Activated naive CD4-positive, alpha-beta T cell treated with anti-CD3 and anti-CD28 coated beads, Interleukin-2, amount 50 U/mL, for 24 hours (primary cell): Measurements from ENCODE around the gene NRP2.

Source experiments
- H3K27ac Mint-ChIP-seq: one replicate; pipeline ENCODE4 v1.8.0; 2021; ENCODE audit warnings: mild to moderate bottlenecking, mixed read lengths
- H3K27me3 Mint-ChIP-seq: one replicate; pipeline ENCODE4 v1.8.0; 2021; ENCODE audit warnings: mixed read lengths
- H3K36me3 Mint-ChIP-seq: one replicate; pipeline ENCODE4 v1.8.0; 2021; ENCODE audit warnings: mixed read lengths
- H3K4me1 Mint-ChIP-seq: one replicate; pipeline ENCODE4 v1.8.0; 2021; ENCODE audit warnings: mixed read lengths
- H3K4me3 Mint-ChIP-seq: one replicate; pipeline ENCODE4 v1.8.0; 2021; ENCODE audit warnings: mild to moderate bottlenecking, mixed read lengths
- H3K9me3 Mint-ChIP-seq: one replicate; pipeline ENCODE4 v1.8.0; 2021; ENCODE audit warnings: mixed read lengths

NRP2 gene

GRCh38 chr2:205723179-205723578, 40.9 kb downstream of the NRP2 start:
- Mint-ChIP-seq H3K9me3 (no peaks in the 10 kb centered on the region), H3K27me3 (no peaks in the 10 kb centered on the region), H3K4me3 (no peak overlapping the region), H3K4me1 (peaks cover 3% of the 10 kb centered on the region), H3K36me3 (no peaks in the 10 kb centered on the region), H3K27ac (no peak overlapping the region)

- Mint-ChIP-seq H3K9me3 (no peaks in the 10 kb centered on the region), H3K4me1 (peaks cover 3% of the 10 kb centered on the region), H3K4me3 (no peak overlapping the region), H3K27me3 (no peaks in the 10 kb centered on the region), H3K27ac (no peak overlapping the region), H3K36me3 (no peaks in the 10 kb centered on the region)
Observed at GRCh38 chr2:205725059-205725458, 42.8 kb downstream of the NRP2 start.

- H3K4me3 Mint-ChIP-seq, result no peak overlapping the region
- H3K27me3 Mint-ChIP-seq, result no peaks in the 10 kb centered on the region
- peaks cover 3% of the 10 kb centered on the region for H3K4me1 Mint-ChIP-seq
Observed at GRCh38 chr2:205726506-205726905, 44.2 kb downstream of the NRP2 start.

GRCh38 chr2:205727174-205727573, 44.9 kb downstream of the NRP2 start:
- Mint-ChIP-seq H3K4me3 (no peak overlapping the region), H3K9me3 (no peaks in the 10 kb centered on the region), H3K27me3 (no peaks in the 10 kb centered on the region), H3K4me1 (peaks cover 3% of the 10 kb centered on the region), H3K36me3 (no peaks in the 10 kb centered on the region), H3K27ac (no peak overlapping the region)

More at GRCh38 chr2:205726506-205726905, 44.2 kb downstream of the NRP2 start:
- Mint-ChIP-seq H3K27ac (no peak overlapping the region), H3K36me3 (no peaks in the 10 kb centered on the region), H3K9me3 (no peaks in the 10 kb centered on the region)

GRCh38 chr2:205728366-205728765, 46.1 kb downstream of the NRP2 start:
- Mint-ChIP-seq H3K4me1 (peaks cover 2% of the 10 kb centered on the region), H3K27ac (no peak overlapping the region), H3K4me3 (no peak overlapping the region), H3K36me3 (no peaks in the 10 kb centered on the region), H3K9me3 (no peaks in the 10 kb centered on the region), H3K27me3 (no peaks in the 10 kb centered on the region)

- H3K36me3 Mint-ChIP-seq, result no peaks in the 10 kb centered on the region
- no peak overlapping the region for H3K4me3 Mint-ChIP-seq
- H3K27me3 Mint-ChIP-seq, result no peaks in the 10 kb centered on the region
- H3K27ac Mint-ChIP-seq, result no peak overlapping the region
- no peaks in the 10 kb centered on the region for H3K9me3 Mint-ChIP-seq
- no peaks in the 10 kb centered on the region for H3K4me1 Mint-ChIP-seq
Observed at GRCh38 chr2:205730191-205730590, 47.9 kb downstream of the NRP2 start.

GRCh38 chr2:205730701-205731582, 48.6 kb downstream of the NRP2 start:
- no peaks in the 10 kb centered on the region for H3K4me1 Mint-ChIP-seq
- no peaks in the 10 kb centered on the region for H3K27me3 Mint-ChIP-seq
- H3K9me3 Mint-ChIP-seq, result no peaks in the 10 kb centered on the region
- no peak overlapping the region for H3K27ac Mint-ChIP-seq
- H3K36me3 Mint-ChIP-seq, result no peaks in the 10 kb centered on the region
- no peak overlapping the region for H3K4me3 Mint-ChIP-seq

- no peak overlapping the region for H3K27ac Mint-ChIP-seq
- no peaks in the 10 kb centered on the region for H3K4me1 Mint-ChIP-seq
- no peaks in the 10 kb centered on the region for H3K27me3 Mint-ChIP-seq
- no peak overlapping the region for H3K4me3 Mint-ChIP-seq
- H3K9me3 Mint-ChIP-seq, result no peaks in the 10 kb centered on the region
- no peaks in the 10 kb centered on the region for H3K36me3 Mint-ChIP-seq
Observed at GRCh38 chr2:205731583-205731981, 49.3 kb downstream of the NRP2 start.

GRCh38 chr2:205732314-205732713, 50.0 kb downstream of the NRP2 start:
- no peaks in the 10 kb centered on the region for H3K36me3 Mint-ChIP-seq
- no peaks in the 10 kb centered on the region for H3K4me1 Mint-ChIP-seq
- no peaks in the 10 kb centered on the region for H3K27me3 Mint-ChIP-seq
- no peak overlapping the region for H3K27ac Mint-ChIP-seq
- H3K4me3 Mint-ChIP-seq, result no peak overlapping the region
- no peaks in the 10 kb centered on the region for H3K9me3 Mint-ChIP-seq

GRCh38 chr2:205733082-205733481, 50.8 kb downstream of the NRP2 start:
- H3K27me3 Mint-ChIP-seq, result no peaks in the 10 kb centered on the region
- no peak overlapping the region for H3K27ac Mint-ChIP-seq
- no peaks in the 10 kb centered on the region for H3K4me1 Mint-ChIP-seq
- no peak overlapping the region for H3K4me3 Mint-ChIP-seq
- no peaks in the 10 kb centered on the region for H3K36me3 Mint-ChIP-seq
- H3K9me3 Mint-ChIP-seq, result no peaks in the 10 kb centered on the region

GRCh38 chr2:205733648-205734047, 51.3 kb downstream of the NRP2 start:
- Mint-ChIP-seq H3K27ac (no peak overlapping the region), H3K36me3 (no peaks in the 10 kb centered on the region), H3K4me1 (no peaks in the 10 kb centered on the region), H3K27me3 (no peaks in the 10 kb centered on the region), H3K9me3 (no peaks in the 10 kb centered on the region), H3K4me3 (no peak overlapping the region)

- H3K9me3 Mint-ChIP-seq, result no peaks in the 10 kb centered on the region
- no peaks in the 10 kb centered on the region for H3K27me3 Mint-ChIP-seq
- H3K4me1 Mint-ChIP-seq, result no peaks in the 10 kb centered on the region
- H3K36me3 Mint-ChIP-seq, result no peaks in the 10 kb centered on the region
- no peak overlapping the region for H3K27ac Mint-ChIP-seq
- no peak overlapping the region for H3K4me3 Mint-ChIP-seq
Observed at GRCh38 chr2:205734436-205735037, 52.2 kb downstream of the NRP2 start.

- Mint-ChIP-seq H3K4me1 (no peaks in the 10 kb centered on the region), H3K9me3 (no peaks in the 10 kb centered on the region), H3K36me3 (no peaks in the 10 kb centered on the region), H3K27me3 (peaks cover 4% of the 10 kb centered on the region), H3K4me3 (no peak overlapping the region), H3K27ac (no peak overlapping the region)
Observed at GRCh38 chr2:205738117-205738968, 56.0 kb downstream of the NRP2 start.

- Mint-ChIP-seq H3K4me1 (no peaks in the 10 kb centered on the region), H3K36me3 (no peaks in the 10 kb centered on the region), H3K9me3 (no peaks in the 10 kb centered on the region), H3K27ac (no peak overlapping the region), H3K4me3 (no peak overlapping the region), H3K27me3 (peaks cover 4% of the 10 kb centered on the region)
Observed at GRCh38 chr2:205739620-205740019, 57.3 kb downstream of the NRP2 start.

- Mint-ChIP-seq H3K27me3 (peaks cover 4% of the 10 kb centered on the region), H3K4me3 (no peak overlapping the region), H3K9me3 (no peaks in the 10 kb centered on the region), H3K27ac (no peak overlapping the region), H3K4me1 (no peaks in the 10 kb centered on the region), H3K36me3 (no peaks in the 10 kb centered on the region)
Observed at GRCh38 chr2:205740381-205740780, 58.1 kb downstream of the NRP2 start.
